GM19324 (cell line): Measurements from ENCODE around the gene RPLP2.

Experiments
- ATAC-seq: cut with Tn5 transposase; IDR thresholded peaks from one replicate; pipeline ENCODE4 v1.9.1; 2021; ENCODE audit warnings: mild to moderate bottlenecking, moderate library complexity; ENCODE audit not compliant: unreplicated experiment, low FRiP score

The RPLP2 gene

DNA sequence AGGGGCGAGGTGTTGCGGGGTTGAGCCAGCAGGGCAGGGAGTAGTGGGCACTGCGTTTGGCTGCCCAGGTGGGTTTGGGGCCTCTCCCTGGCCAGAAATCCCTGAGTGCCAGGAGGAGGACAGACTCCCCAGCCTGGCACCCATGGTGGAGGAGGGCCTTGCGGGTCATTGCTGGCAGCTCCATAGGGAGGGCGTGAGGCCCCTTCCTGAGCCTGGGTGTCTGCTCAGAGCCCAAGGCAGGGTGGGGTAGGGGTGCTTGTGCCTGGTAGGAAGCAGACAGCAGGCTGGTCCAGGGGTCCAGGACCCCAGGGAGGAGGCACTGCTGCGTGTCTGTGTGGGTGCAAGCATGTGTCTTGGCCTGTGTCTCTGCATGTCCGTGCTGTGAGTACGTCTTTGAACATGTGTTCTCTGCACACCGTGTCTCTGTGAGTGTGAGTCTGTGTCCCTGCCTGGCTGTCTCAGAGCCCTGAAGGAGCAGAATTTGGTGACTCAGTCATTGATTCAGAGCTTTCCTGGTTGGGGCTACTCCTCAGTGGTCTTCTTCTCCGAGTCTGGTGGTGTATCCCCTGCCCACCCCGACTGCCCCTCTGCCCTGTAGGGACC, 36.8 kb downstream of the RPLP2 start:
- no peak for ATAC-seq

DNA sequence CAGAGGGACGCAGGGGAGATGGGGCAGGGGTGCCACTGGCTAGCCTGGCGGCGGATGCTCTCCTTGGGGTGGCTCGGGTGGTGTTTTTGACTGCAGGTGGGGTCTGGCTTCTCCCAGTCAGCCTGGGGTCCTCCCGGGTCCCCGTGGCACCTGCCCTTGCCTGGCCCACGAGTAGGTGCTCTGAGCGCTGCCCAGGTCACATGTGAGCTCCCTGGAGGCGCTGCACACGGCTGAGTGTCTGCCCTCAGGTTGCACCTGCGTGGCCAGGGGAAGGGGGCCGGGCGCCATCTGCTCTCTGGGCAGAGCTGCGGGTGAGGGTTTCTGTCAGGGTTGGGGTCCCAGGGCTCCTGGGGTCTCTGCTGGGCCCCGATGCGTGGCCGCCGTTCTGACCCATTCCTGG, 38.1 kb downstream of the RPLP2 start:
- no peak for ATAC-seq

DNA sequence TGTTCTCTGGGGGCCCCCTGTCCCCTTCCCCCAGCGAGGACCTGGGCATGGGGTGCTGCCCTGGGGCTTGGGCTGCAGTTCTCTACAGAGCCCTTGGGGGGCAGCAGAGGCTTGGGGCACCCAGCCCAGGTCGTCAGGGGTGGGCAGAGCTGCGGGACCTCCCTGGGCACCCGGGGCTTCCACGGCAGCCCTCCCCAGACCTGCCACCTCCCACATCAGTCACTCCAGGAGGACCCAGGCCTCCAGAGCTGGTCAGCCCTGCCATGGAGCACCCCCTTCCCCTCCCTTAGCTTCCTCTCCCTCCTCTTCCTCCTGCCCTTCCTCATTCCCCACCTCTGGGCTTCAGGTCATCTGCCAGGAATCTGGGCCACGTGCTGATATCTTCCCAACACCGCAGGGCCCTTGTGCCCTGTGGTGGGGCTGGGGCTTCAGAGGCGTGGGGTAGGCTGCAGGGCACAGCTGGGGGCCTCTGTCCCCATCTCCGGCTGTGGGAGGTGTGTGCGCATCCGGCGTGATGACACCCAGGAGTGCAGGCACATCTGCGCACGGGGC, 38.7 kb downstream of the RPLP2 start:
- no peak for ATAC-seq

DNA sequence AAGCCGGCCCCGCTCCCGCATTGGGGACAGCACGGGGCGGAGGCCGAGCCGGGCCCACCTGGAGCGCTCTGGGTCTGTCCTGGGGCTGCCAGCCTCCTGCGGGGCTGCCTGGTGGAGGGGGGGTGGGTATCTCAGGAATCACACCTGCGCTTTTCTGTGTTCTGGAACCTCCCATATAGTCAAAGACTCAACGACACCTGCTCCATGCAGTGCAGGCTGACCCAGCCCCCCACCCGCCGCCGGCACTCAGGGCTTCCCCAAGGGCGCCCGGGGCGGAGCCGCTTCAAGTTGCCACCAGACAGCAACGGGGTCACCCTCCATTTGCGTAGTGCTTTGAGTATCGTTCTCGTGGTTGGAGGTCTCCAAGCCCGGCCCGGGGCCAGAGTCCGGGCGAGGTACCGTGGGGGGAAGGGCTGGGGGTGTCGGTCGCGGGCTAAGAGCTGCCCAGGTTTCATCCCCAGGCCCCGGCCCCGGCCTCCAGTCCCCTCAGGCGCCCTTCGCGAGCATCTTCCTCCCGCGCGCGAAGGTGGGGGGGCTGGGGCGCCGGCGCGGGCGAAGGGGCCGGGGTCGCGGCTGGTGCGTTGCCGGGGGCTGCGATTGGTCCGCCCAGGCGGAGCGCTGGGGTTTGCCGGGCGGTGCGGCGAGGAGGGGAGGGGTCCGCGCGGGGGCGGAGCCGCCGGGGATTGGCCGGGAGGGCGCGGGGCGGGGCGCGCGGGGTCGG, 39.5 kb downstream of the RPLP2 start:
- no peak for ATAC-seq

DNA sequence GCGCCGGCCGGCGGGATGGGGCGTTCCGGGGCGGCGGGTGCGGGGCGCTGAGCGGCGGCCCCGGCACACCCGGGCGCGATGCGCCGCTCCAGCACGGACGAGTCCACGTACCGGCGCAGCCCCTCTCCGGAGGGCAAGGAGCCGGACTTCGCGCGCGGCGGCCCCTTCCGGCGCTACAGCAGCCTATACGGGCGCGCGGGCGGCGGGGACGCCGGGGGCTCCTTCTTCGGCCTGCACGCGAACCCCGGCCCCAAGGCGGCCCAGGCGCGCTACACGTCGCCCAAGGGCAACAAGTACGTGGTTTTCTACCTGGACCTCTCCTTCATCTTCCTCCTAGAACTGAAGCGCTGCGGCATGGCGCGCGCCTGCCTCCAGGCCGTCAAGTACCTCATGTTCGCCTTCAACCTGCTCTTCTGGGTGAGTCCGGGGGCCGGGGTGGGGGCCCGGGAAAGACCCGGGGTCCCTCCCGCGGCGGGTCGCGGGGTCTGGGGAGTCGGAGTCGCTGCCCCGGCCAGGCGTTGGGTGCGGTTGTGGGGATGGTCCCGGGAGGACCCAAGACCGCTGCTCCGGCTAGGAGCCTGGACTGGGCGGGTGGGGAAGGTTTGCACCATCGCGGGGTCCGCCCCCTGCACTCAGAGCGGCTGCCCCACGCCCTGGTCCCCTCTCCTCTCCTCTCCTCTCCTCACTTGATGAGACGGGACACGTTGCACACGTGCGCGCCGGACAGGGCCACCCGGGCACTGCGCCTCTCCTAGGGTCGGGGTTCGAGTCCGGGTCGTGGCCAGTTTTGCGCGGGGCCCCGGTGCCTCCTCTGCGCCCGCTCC, 40.4 kb downstream of the RPLP2 start:
- no peak for ATAC-seq

DNA sequence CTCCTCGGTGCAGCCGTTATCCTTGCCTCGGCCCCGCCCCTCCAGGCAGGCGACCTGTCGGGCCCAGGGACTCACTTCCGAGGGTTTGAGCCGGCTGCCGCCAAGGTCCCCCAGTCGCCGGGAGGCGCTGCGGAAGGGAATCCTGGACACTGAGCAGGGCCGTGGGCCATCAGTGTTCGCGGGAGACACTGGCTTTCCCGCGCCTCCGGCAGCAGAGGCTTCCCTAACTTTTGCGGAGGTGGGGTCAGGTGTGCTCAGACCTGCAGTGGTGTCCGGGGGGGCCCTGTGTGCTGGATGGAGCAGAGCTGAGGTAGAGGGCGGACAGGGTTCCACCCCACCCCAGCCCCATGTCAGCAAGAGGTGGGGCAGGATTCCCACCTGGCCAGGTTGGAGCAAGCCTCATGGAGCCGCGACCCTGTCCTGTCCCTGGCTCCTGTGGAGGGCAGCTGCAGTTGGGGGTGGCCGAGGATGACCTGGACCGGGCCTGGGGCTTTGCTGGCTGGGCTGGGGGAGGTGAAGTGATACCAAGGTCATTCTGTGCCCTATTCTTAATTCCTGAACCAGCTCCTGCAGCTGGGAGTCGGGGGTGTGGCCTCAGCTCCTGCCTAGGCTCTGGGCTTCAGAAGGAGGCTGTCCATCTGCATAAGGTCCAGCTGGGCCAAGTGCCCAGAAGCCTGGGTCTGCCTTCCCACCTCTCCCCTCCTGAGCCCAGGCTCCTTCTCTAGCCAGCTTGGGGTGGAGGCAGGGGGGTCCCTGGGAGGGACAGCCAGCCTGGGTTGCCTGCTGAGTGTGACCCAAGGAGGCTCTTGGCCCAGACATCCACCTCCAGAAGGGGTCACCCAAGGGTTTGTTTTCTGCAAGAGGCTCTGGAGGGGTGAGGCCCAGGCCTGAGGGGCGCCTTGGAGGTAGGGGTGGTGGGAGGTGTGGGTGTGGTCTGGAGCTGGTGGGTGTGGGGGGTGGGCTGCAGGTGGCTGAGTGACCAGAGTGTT, 41.3 kb downstream of the RPLP2 start:
- no peak for ATAC-seq

DNA sequence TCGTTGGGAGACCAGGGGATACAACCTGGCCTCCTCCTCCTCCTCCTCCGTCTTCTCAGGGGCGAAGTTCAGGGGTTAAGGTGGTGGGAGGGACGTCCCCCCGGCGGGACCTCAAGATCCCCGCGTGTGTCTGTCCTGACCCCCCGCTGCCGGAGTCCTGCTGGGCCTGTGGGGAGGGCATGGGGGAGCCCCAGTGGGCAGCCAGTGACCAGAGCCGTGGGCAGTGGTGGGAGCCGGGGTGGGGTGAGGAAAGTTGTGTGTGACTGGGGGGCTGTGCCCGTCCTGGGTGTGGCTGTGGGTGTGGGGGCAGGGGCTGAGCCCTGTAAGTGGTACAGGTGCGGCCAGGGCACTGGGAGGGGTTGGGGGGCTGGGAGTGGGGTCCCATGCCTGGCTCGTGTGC, 43.0 kb downstream of the RPLP2 start:
- no peak for ATAC-seq

DNA sequence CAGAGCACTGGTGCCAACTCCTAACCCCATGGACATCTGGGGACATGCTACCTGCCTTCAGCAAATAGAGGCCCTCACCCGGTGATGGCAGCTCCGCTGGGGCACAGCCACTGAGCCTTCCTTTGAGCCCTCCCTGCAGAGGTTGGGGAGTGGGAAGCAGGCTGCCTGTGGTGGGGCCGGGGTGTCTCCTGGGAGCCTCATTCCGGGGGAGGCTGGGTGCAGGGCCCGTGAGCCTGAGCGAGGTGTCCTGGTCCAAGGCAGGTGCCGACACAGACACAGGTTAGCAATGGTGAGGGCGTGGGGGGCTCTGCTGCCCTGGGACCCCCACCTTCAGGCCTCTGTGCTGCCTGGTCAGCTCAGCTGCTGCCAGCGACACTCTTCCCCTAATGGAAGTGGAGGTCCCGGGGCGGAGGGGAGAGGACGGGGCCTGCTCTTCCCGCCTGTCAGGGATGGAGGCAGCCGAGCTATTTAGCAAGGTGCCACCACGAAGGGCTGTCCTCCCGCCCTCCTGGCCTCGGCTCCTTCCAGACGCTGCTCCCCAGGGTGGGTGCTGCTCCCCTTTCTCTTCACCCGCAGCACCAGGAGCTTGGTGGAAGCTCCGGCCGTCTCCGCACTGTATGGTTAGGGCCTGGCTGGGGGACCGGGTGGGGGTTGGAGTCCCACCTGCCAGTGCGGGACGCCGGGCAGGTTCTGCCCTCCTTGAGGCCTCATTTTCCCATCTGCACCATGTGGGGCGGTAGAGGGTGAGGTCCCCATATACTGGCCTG, 44.1 kb downstream of the RPLP2 start:
- ATAC-seq, result no peak

DNA sequence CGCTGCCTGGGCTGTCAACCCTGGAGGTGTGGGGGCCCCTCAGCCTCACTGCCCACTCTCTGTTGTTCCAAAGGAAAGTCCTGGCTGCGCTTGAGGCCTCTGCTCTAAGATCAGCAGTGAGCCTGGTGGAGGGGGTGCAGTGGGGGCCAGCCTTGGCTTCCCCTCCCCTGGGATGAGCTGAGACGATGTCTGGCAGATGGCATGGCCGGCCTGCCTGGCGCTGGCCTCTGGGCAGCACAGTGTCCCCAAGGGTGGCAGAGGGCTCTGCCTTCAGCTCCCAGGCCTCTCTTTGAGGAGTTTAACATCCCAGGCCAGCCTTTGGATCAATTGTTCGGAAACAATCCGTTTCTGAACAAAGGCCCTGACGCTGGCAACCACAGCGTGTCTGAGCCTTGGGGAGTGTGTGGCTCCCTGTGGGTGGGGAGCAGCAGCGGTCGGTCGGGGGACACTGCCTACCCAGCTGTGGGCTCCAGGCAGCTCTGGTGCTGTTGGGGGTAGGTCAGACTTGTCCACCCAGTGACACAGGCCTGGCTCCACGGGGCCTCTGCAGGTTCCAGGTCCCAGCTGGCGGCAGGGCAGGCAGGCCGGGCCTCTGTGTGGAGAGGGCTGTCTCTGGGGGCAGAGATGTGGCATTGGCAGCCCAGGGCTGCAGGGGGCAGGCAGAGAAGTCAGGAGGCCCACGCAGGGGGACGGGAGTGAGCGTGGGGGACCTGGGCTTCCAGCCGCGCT, 45.0 kb downstream of the RPLP2 start:
- no peak for ATAC-seq

DNA sequence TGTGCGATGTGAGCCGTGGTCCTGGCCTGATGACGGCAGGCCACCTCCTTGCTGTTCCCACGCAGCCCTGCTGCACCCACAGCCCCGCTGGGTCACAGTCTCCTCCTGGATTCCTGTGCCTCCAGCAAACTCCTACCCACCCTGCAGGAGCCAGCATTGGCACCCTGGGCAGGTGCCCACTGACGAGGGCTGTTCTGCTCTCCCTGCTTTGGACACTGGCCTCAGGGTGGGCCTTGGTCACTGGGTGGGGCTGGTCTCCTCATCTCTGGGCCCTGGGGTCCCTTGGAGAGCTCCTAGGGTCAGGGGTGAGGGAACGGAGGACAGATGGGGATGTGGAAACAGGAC, 45.5 kb downstream of the RPLP2 start:
- no peak for ATAC-seq

DNA sequence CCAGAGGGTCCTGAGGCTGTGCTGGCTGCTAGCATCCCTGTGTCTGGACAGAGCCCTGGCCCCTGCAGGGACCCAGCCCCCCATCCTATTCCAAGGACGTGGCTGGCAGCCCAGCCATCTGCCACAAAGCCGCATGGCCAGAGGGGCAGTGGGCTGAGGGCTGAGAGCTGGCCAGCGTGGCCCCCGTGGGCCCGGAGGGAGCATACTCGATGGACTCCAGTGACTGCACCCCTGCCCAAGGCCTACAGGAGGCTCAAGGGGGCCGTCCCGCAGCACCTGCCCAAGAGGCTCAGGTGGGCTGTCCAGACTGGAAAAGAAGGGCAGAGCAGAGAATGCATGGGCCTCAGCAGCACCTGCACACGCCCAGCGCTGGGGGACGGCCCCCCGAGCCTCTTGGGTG, 46.0 kb downstream of the RPLP2 start:
- no peak for ATAC-seq

DNA sequence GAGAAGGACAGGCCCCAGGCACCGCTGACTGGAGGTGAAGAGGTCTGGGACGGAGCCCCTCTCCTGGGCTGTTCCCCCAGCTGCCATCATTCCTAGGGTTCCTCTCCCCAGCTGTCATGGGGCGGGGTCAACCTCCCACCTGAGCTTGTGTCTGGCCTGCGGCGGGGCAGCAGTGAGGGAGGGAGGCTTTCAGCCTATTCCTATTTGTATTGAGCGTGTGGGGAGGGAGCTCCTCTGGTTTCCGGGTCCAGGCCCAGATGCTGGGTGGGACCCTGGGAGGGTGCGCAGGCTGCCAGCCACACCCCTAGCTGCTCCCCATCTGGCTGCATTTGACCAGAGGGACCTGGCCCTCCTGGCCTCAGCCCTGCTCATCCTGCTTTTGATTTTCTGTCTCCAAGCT, 46.6 kb downstream of the RPLP2 start:
- no peak for ATAC-seq

DNA sequence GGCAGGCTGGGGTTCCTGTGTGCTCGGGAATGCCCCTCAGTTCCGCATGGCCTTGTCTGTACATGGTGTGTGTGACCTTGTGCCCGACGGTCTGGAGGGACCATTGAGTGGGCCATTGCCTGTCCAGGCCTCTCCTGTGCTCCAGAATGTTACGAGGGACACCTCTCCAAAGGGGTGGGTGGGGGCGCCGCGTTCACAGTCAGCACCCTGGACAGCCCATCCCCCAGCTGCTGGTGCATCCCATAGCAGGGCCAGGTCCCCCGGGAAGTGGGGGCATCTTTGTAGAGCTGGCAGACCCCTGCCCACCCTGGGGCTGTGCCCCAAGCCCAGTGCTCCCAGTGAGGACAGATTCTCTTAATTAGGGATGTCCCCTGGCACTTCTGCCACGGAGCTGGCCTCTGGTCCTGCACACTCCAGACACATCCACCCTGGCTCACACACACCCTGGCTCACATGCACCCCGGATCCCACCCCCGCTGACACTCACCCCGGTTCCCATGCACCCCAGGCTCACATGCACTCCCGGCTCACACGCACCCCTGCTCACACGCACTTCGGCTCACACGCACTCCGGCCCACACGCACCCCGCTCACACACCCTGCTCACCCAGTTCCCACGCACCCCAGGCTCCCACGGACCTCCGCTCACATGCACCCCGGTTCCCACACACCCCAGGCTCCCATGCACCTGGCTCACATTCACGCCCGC, 48.4 kb downstream of the RPLP2 start:
- no peak for ATAC-seq

DNA sequence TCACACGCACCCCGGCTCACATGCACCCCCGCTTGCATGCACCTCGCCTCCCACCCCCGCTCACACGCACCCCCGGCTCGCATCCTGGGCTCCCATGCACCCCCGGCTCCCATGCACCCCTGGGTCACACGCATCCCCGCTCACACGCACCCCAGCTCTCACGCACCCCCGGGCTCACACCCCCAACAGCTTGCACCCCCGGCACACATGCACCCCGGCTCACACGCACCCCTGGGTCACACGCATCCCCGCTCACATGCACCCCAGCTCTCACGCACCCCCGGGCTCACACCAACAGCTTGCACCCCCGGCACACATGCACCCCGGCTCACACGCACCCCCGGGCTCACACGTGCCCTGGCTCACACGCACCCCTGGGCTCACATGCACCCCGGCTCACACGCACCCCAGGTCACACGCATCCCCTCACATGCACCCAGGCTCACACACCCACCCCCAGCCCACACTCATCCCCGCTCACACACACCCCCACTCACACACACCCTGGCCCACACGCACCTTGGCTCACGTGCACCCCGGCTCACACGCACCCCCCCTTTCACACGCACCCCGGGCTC, 49.1 kb downstream of the RPLP2 start:
- no peak for ATAC-seq

DNA sequence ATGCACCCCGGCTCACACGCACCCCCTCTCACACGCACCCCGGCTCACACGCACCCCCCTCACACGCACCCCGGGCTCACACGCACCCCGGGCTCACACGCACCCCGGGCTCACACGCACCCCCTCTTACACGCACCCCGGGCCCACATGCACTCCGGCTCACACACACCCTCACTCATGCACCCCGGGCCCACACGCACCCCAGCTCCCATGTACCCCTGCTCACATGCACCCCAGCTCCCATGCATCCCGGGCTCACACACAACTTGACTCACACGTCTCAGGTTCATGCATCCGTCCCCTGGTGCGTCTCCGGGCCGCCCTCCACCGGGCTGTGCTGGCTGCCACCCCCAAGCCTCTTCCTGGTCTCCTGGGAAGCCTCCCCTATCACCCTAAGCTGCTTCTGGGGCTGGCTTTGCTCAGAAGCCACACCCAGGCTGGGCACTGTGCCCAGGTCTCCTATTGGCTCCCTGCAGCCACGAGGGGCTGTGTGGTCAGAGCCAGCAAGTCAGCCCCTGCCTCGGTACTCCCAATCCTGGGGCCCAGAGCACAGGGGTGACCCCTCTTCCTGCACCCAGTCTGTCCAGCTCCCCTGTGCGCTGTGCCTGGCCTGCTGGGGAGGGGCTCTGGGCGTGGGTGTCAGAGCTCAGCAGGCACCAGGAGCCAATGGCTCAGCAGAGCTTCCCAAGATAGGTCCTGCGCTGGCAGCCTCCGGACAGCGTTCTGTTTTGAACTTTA, 49.8 kb downstream of the RPLP2 start:
- ATAC-seq, result no peak

DNA sequence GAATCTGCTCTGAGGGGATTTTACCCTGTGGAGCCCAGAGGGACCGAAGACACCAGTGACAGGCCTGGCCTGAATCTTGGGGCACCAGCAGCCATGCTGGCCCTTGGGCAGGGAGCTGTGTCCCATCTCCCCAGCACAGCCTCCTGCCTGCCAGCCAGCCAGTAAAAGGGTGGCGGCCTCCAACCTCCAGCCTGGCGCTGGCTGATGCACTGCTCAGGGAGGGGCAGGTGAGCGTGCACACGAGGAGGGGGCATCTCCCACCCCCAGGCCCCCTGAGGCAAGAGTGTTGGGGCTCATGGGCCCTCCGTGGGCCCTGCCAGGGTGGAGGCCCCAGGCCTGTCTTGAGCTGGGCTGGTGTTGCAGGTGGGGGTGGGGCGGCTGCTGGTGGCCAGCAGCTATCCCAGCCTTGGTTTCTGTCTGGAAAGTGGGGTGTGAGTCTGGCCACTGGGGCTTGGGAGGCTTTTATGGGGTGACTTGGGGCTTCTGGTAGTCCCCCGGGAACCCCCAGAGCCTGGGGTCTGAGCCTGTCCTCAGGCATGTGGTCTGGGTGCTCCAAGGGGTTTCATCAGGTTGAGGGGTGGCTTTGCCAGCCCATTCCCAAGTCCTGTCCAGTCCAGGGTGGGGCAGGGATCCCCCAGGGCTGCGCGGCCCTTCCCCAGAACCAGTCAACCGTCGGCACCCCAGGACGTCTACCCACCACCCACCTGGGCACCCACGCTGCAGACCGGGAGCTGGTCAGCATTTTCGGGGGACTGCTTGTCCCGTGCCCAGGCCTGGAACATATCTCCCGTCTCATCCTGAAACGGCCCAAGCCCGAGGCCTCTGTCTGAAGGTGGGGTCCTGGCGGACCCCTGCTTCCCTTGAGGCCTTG, 50.7 kb downstream of the RPLP2 start:
- no peak for ATAC-seq
